Left ventricle myocardium inferior (tissue), 1 donor: ENCODE results near the gene ZNF385D. TPM values are rescaled to one million over a fixed set of nuclear protein-coding genes. Genes with fewer than 3 reads are reported as not detected.

Experiments used
- DNase-seq: peaks from one replicate; pipeline ENCODE4 v3.0.0-alpha.2; 2020
- H3K27ac ChIP-seq: fragments of 200-600 bp; replicated peaks from 2 replicates; pipeline ENCODE4 v1.8.0; 2021
- H3K27me3 ChIP-seq: fragments of 200-600 bp; 2 replicates; pipeline ENCODE4 v1.8.0; 2021; ENCODE audit warnings: low read depth
- H3K36me3 ChIP-seq: fragments of 200-600 bp; 2 replicates; pipeline ENCODE4 v1.8.0; 2021
- H3K4me1 ChIP-seq: fragments of 200-600 bp; 2 replicates; pipeline ENCODE4 v1.8.0; 2021
- H3K4me3 ChIP-seq: fragments of 200-600 bp; 2 replicates; pipeline ENCODE4 v1.8.0; 2021; ENCODE audit warnings: mild to moderate bottlenecking, moderate library complexity
- H3K9me3 ChIP-seq: fragments of 200-600 bp; replicated peaks from 2 replicates; pipeline ENCODE4 v1.8.0; 2021
- CTCF ChIP-seq: fragments of 200-600 bp; IDR thresholded peaks from 2 replicates; pipeline ENCODE4 v1.8.0; 2021; ENCODE audit warnings: antibody characterized with exemption, mild to moderate bottlenecking, borderline replicate concordance
- intact Hi-C: fragments of 100-400 bp; cut with micrococcal nuclease; formaldehyde crosslinking; loops from one replicate; pipeline ENCODE4 v1.11.0; 2022
- total RNA-seq: library from RNA; stranded (reverse); fragmentation: NEBNext Ultra II Directional; extraction: Animal tissue kit (Norgen Biotek cat#: 25700); gene quantifications from one replicate; pipeline ENCODE4 v1.2.1, GENCODE V29; 2021
- donor health status: DM: no; HTN: yes; CAD: no; lungs with severe emphysema.

The ZNF385D gene
- total RNA-seq, 1 donor from 2014 or later: 2.3 TPM

- intact Hi-C loops: no loop called here
- no peak for DNase-seq
- H3K4me3 ChIP-seq: no peak overlapping the region
- H3K4me1 ChIP-seq: no peaks in the 10 kb centered on the region
- no peak overlapping the region for H3K27ac ChIP-seq
- H3K27me3 ChIP-seq: no peaks in the 10 kb centered on the region
- no peaks in the 10 kb centered on the region for H3K36me3 ChIP-seq
- TF ChIP-seq CTCF: no peak
- H3K9me3 ChIP-seq: no peaks in the 10 kb centered on the region
Observed at GRCh38 chr3:21599890-21600289, 151.1 kb downstream of the ZNF385D start.

- Histone ChIP-seq H3K27me3 (no peaks in the 10 kb centered on the region), H3K27ac (no peak overlapping the region), H3K9me3 (no peaks in the 10 kb centered on the region), H3K36me3 (no peaks in the 10 kb centered on the region), H3K4me3 (no peak overlapping the region), H3K4me1 (no peaks in the 10 kb centered on the region)
- DNase-seq: no peak
- intact Hi-C loops: no loop called here
- TF ChIP-seq CTCF: no peak
Observed at GRCh38 chr3:21592828-21593227, 158.2 kb downstream of the ZNF385D start.

- intact Hi-C loops: no loop called here
- Histone ChIP-seq H3K4me1 (no peaks in the 10 kb centered on the region), H3K27me3 (no peaks in the 10 kb centered on the region), H3K9me3 (no peaks in the 10 kb centered on the region), H3K36me3 (no peaks in the 10 kb centered on the region), H3K27ac (no peak overlapping the region), H3K4me3 (no peak overlapping the region)
- no peak for TF ChIP-seq CTCF
- DNase-seq: no peak
Observed at GRCh38 chr3:21587894-21588293, 163.1 kb downstream of the ZNF385D start.

GRCh38 chr3:21585216-21585740, 165.7 kb downstream of the ZNF385D start:
- no peak for DNase-seq

GRCh38 chr3:21573291-21573690, 177.7 kb downstream of the ZNF385D start:
- no peak for DNase-seq
- no peaks in the 10 kb centered on the region for H3K9me3 ChIP-seq
- H3K36me3 ChIP-seq: no peaks in the 10 kb centered on the region
- TF ChIP-seq CTCF: no peak
- no peak overlapping the region for H3K27ac ChIP-seq
- no peaks in the 10 kb centered on the region for H3K4me1 ChIP-seq
- intact Hi-C loops: no loop called here
- H3K27me3 ChIP-seq: no peaks in the 10 kb centered on the region
- H3K4me3 ChIP-seq: no peak overlapping the region

More at GRCh38 chr3:21585216-21585740, 165.7 kb downstream of the ZNF385D start:
- Histone ChIP-seq H3K27ac (no peak overlapping the region), H3K27me3 (no peaks in the 10 kb centered on the region), H3K4me3 (no peak overlapping the region), H3K9me3 (no peaks in the 10 kb centered on the region), H3K4me1 (no peaks in the 10 kb centered on the region), H3K36me3 (no peaks in the 10 kb centered on the region)
- intact Hi-C loops: no loop called here
- no peak for TF ChIP-seq CTCF
